ENCODE data around the gene PSMC6.

The PSMC6 gene

GRCh38 chr14:52706724-52707706 is at the start of gene PSMC6:
TSS of gene PSMC6 (plus strand) at chr14:52707200. CDS start at chr14:52707220, 20 bp downstream.
- peak; percentile 88 for DNase-seq

DNA sequence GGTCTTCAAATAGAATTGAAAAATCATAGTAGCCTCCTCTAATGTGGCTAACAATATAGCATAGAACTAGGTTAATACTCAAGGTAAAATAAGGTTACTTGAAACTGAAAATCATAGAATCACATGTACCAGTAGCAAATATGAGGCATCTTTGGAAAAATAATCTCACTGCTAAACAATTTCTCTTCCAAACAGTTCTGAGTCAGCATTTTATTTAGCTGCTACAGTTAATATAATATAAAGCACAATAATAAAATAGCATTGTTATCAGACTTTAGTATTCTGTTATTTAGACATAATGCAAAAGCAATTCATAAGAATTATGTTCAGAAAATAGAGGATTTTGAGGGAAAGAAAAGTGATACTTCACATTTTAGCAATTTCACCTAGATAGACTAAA is 46.7 kb upstream of the PSMC6 start:
- DNase-seq, result no peak

GRCh38 chr14:52660832-52661231 is 46.2 kb upstream of the PSMC6 start:
- DNase-seq, result no peak

- DNase-seq, result no peak
Measured at GRCh38 chr14:52661314-52661713, 45.7 kb upstream of the PSMC6 start.

DNA sequence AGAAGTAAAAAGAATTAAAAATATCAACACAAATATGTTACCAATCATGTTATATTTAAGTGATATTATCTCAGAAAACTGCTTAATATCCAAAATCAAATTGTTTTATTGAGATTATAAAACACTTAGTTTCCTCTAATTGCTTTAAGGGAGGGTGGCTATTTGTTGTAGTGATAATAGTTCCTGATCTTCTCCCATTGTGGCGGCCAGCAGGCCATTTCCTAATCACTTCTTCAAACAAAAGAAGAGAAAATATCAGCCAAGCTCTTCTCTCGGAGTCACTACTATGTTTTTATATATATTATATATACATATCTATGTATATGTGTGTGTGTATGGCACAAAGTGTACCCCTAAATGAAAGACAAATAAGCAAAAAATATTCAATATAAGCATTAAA is 43.1 kb upstream of the PSMC6 start:
- DNase-seq, result no peak

GRCh38 chr14:52678591-52678990 is 28.4 kb upstream of the PSMC6 start:
- no peak for DNase-seq

DNA sequence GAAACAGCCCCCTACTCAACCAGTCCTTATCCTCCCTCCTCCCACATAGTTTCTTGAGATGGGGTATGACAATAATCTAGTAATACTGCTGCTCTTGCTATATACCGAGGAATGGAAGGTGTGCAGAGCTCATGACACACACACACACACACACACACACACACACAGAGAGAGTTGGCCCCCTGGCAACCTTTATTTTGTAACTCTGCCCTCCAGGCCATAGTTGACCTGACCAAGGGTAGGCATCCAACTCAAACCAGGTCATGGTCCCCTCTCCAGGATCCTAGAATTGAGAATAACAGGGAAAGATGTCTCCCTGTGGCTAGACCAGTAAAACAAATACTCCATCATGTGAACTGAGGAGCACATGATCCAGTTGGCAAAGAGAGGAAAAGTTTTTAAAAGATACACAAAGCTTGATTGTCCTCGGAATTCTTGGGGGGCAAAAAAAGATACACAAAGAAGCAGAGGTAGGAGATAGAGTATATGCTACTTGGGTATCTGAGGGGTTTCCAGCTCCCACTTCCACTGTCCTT is 22.9 kb upstream of the PSMC6 start:
- DNase-seq, result no peak

DNA sequence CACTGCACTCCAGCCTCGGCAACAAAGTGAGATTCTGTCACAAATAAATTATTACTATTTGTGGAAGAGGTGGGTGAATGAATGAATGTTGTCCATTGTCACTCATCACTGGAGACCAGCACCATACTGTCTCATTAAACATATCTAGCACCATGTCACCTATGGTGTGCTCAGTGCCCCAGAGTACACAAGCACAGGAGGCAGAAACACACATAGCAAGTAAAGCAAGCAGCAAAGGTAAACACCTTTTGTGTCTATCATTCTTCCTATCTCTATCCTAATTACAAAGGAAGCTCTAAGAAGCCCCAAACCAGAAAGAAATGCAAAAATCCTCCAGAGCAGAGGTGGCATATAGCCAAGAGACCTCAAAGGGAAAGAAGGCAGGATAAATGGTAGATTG is 20.8 kb upstream of the PSMC6 start:
- no peak for DNase-seq

DNA sequence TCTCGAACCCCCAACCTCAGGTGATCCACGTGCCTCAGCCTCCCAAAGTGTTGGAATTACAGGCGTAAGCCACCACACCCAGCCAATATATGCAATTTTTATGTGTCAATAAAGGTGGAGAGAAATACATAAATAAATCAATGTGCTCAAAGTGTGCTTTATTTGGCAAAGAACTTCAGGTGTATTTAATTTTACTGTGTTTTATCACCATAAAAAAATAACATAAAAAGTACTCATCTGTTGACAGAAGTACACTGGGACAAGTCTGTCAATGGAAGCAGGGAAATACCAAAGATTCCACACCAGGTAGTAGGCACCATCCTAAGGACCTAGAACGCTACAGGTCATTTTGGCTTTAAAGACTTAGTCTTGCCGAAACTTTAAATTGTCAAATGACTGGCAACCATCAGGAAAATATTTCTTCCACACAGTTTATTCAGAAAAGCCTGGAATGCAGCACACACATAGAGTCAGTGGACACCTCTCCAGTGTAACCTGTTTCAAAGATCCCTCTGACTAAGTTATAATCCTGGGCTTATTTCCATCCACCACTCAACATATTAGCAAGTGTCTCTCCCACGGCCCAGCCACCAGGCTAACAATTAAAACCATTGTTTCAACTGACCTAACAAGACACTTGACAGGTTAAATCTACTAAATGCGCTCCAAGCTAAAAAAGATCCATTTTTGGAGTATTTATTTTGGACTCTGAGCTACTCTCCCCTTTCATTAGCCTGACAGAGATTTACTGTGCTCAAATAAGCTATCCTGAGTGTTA is 15.8 kb upstream of the PSMC6 start:
- DNase-seq, result no peak

- no peak for DNase-seq
Measured at GRCh38 chr14:52692248-52692962, 14.6 kb upstream of the PSMC6 start.

DNA sequence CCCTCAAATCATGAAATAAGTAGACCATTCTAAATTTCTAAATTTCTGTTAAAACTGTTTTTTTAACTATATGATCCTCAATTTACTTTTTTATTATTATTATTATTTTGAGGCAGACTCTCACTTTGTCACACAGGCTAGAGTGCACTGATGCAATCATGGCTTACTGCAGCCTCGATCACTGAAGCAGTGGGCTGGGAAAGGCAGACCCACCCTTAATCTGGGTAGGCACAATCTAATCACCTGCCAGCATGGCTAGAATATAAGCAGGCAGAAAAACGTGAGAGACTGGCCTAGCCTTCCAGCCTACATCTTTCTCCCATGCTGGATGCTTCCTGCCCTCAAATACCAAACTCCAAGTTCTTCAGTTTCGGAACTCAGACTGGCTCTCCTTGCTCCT is 14.0 kb upstream of the PSMC6 start:
- no peak for DNase-seq

- DNase-seq, result no peak
Measured at GRCh38 chr14:52693532-52693931, 13.5 kb upstream of the PSMC6 start.

- peak; percentile 34 for DNase-seq
Measured at GRCh38 chr14:52694761-52695480, 12.1 kb upstream of the PSMC6 start.

- DNase-seq, result peak; percentile 36
Measured at GRCh38 chr14:52695481-52696091, 11.4 kb upstream of the PSMC6 start, which contains the start of gene ERO1A. TSS of gene ERO1A (minus strand) at chr14:52695558. CDS start at chr14:52695481, 77 bp downstream.

DNA sequence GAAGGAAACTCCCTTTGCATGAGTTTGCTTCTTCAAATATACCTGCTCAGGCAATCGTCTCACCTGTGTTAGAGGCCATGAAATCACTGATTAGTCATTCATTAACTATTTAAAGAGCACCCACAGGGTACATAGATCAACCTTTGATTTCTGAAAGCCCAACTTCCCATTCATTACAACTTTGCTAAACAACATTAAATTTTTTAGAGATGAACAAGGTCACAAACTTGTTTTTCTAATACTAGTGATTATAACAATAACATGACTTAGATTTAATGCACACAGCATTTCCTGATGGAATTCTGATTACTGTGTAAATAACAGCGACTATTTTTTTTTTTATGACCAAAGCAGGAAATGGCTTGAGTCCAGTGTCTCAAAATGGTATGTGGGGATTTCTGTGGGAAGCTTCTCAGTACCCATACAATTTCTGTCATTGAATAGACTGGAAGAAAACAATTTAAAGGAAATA is 6.3 kb upstream of the PSMC6 start:
- DNase-seq, result no peak

DNA sequence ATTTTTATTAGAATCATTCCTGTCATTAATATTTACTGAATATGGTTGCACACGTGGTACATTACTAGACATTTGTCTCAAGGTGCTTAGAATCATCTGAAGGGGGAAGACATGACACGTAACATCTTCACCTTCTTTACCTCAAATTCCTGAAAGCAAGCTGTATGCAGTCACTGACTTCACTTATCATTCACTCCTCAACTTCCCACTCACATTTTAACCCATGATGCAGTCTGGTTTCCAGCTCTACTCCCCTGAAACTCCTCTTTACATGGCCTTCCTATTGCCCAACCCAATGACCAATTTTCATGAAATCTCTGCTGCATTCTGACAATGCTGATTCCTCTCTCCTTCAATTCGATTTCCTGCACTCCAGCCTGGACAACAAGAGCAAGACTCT is 5.8 kb upstream of the PSMC6 start:
- no peak for DNase-seq

GRCh38 chr14:52703225-52703624 is 3.8 kb upstream of the PSMC6 start:
- no peak for DNase-seq

DNA sequence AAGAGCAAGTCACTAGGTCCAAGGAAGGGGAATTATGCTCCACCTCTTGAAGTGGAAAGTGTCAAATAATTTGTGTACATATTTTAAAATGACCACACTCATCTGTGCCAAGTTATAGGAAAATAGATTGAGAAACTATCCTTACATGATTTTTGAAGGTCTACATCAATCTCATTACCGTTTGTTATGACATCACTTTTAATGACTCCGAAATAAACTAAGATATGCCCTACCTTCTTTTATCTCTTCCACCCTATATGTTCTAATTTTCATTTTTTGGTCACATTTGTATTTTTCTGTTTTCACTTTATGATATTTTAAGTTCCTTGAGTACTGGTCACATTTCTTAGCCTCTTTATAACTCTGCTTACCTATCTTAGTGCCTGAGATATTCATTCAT is 3.3 kb upstream of the PSMC6 start:
- no peak for DNase-seq

DNA sequence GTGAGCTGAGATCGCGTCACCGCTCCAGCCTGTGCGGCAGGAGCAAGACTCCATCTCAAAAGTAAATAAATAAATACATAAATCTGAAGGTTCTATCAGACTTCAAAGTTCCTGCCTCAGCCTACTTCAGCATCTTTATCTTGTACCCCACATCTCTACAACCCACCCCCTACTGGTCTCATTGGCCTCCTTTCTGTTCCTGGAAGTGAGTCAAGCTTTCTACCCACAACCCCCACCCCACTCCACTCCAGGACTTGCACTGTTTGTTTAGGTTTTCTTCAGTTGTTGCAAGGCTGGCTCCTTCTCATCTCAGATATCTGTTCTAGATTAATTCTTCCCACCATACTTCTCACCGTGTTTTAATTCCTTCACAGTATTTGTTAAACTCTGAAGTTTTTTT is 714 bp upstream of the PSMC6 start:
- DNase-seq, result no peak

DNA sequence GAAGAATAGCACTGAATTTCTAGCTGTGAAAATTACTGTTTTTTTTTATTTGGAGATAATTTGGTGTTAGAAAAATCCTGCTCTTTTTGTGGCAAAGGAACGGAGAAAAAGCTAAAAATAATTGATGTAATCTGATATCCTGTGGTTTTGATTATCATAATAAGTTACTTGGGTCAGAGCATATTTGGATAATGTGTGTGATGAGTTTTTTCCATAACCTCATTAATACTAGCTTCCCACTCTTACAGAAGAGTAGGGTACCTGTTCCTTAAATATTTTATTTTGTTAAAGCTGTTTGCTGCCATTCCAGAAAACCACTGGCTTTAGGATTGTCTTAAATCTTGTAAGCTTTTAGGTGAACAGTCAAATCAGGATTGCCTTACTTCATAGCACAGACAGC is 4.7 kb downstream of the PSMC6 start:
- no peak for DNase-seq

DNA sequence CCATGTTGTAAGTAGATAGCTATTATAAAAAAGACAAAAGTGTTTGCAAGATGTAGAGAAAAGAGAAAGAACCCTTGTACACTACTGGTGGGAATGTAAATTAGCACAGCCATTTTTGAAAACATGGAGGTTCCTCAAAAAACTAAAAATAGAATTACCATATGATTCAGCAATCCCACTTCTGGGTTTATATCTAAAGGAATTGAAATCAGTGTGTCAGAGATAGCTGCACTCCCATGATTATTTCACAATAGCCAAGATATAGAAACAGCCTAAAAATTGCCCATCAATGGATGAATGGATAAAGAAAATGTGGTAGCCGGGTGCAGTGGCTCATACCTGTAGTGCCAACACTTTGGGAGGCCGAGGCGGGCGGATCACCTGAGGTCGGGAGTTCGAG is 9.2 kb downstream of the PSMC6 start:
- DNase-seq, result no peak
